Epidermal melanocyte (primary cell): Measurements from ENCODE around the gene MICA.
A peak's percentile ranks its signal among the peaks of the same experiment; 100 is the strongest.
"Not testable (repeated sequence)": the region's sequence is repeated elsewhere in the genome, so short reads cannot be mapped to it uniquely, and the experiment has no call there.

Experiments
- DNase-seq: peaks from one replicate; pipeline ENCODE4 v3.0.0; 2011; ENCODE audit warnings: low spot score; ENCODE audit not compliant: insufficient read length

The MICA gene

GRCh38 chr6:31412506-31412905, 9.1 kb downstream of the MICA start:
- DNase-seq: no peak

- not testable (repeated sequence) for DNase-seq
These were observed 10.9 kb downstream of the MICA start for GRCh38 chr6:31414148-31414770.

DNA sequence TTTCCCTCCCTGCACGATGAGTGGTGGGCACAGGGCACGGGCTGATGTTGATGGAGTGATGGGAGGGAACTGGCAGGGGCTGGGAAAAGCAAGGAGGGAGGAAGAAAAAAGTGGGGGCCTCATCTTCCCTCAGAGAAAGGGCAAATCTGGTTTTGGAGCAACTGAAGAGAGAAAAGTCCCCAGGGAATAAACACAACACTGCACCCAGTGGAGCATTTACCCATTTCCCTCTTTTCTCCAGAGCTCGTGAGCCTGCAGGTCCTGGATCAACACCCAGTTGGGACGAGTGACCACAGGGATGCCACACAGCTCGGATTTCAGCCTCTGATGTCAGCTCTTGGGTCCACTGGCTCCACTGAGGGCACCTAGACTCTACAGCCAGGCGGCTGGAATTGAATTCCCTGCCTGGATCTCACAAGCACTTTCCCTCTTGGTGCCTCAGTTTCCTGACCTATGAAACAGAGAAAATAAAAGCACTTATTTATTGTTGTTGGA, 11.4 kb downstream of the MICA start:
- DNase-seq: no peak

- no peak for DNase-seq
These were observed 13.1 kb downstream of the MICA start for GRCh38 chr6:31416394-31417014.

GRCh38 chr6:31418251-31418650, 14.9 kb downstream of the MICA start:
- no peak for DNase-seq

- DNase-seq: no peak
These were observed 16.4 kb downstream of the MICA start for GRCh38 chr6:31419842-31420241.

DNA sequence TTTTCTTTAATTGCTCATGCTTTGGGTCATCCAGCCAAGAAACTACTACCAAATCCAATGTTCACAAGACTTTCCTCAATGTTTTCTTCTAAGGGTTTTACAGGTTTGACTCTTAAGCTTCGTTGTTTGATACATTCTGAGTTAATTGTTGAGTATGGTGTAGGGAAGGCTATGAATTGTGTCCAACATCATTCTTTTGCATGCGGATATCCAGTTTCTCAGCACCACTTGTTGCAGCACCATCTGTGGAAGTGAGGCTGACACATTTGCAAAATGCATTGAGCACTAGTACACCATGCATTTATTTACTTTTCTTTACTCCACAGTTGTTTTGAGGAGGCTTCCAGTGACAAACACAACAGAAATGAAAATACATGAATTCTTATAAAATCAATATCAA, 17.2 kb downstream of the MICA start:
- no peak for DNase-seq

DNA sequence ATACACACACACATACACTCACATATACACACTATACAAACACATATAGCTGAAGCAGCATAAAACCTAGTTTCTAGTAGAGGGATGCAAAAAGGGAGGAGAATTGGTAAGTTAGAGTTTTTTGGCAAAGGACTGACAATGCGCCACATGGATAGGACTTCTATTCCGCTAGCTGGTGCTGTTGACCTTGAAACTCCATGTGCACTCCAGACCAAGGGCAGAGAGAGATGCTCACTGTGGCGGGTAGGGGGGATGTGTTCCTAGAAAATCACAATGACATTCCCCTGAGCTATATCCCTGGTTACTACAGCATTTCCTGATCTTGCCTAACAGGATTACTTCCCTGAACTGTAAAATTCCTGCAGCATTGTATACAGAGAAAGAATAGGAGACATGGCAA, 19.2 kb downstream of the MICA start:
- DNase-seq: no peak

GRCh38 chr6:31423550-31423949, 20.2 kb downstream of the MICA start:
- no peak for DNase-seq

- DNase-seq: no peak
These were observed 23.3 kb downstream of the MICA start for GRCh38 chr6:31426395-31427354.

DNA sequence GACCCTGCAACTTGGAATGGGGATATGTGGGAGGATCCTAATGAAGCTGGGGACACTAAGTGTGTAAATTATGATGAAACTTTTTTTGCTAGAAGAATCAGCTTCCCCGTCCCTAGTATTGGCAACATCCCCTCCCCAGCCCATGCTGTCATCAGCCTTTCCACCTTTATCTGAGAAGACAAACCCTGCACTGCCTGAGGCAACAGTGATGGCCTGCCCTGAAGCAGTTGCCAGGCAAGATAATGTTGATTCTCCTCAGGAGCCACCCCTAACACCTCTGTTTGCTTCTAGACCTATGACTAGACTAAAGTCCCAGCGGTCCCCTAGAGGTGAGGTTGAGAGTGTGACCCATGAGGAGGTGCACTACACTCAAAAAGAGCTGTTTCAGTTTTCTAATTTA, 27.1 kb downstream of the MICA start:
- DNase-seq: no peak

GRCh38 chr6:31435051-31435450, 31.7 kb downstream of the MICA start:
- not testable (repeated sequence) for DNase-seq

- DNase-seq: no peak
These were observed 34.8 kb downstream of the MICA start for GRCh38 chr6:31438222-31438621.

GRCh38 chr6:31438677-31439076, 35.3 kb downstream of the MICA start:
- DNase-seq: no peak

DNA sequence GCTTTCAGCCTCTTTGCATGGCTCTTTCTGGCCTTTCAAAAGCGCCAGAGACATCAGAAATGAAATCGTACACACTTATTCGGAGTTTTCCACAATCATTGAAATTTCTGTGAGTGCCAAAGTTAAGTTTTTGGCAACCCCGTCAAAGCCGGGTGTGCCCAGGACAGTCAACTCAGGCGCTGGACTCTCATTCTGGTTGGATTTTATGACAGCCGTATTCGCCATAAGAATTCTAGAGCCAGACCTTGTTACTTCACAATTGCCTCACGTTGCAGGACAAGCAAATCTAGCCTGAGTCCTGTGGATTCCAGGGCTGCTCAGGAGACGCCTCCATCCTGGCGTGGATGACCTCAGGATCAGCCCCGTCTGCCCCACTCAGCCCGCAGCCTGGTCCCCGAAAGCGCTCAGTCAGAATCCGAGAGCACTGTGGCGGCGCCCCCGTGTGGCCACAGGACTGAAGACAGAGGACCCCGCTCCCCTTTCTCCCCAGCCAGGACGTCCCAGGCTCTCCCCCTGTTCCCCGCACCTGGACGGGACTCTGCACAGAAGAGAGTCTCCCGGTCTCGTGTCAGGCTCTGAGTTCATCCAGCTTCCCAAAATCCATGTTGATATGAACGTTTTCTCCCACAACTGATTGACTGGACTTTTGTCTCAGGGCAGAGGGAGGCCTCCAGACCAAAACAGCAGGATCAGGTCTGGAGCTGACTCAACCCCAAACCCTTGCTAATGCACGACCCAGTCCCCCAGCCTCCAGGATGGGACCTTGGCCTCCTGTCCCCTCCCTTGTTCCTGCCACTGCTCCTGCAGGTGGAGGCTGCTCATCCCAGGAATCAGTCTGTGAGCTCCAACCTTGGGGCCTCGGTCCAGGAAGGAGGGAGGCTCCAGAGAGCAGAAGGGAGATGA, 38.2 kb downstream of the MICA start:
- DNase-seq: peak; percentile 70

GRCh38 chr6:31446481-31446880, 43.1 kb downstream of the MICA start:
- no peak for DNase-seq

- DNase-seq: not testable (repeated sequence)
These were observed 43.8 kb downstream of the MICA start for GRCh38 chr6:31446999-31447789.

DNA sequence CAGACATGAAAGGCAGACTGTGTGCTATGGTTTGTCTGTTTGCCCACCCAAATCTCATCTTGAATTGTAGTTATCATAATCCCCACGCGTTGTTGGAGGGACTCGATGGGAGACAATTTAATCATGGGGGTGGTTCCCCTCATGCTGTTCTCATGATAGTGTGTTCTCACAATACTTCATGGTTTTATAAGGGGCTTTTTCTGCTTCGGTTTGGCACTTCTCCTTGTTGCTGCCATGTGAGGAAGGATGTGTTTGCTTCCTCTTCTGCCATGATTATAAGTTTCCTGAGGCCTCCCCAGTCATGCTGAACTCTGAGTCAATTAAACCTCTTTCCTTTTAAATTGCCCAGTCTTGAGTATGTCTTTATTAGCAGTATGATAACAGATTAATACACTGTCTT, 47.4 kb downstream of the MICA start:
- no peak for DNase-seq

DNA sequence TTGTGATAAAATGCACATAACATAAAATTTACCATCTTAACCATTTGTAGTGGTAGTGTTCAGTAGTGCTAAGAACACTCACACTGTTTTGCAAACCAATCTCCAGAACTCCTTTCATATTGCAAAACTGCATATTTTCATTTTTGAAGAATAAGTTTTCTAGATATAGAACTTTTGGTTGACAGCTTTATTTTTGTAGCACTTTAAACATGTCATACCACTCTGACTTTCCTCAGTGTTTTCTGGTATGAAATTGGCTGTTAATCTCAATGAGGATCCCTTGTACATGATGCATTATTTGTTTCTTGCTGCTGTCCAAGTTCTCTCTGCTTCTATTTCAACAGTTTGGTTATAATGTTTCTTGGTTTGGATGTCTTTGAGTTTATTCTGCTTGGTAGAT, 49.5 kb downstream of the MICA start:
- no peak for DNase-seq

DNA sequence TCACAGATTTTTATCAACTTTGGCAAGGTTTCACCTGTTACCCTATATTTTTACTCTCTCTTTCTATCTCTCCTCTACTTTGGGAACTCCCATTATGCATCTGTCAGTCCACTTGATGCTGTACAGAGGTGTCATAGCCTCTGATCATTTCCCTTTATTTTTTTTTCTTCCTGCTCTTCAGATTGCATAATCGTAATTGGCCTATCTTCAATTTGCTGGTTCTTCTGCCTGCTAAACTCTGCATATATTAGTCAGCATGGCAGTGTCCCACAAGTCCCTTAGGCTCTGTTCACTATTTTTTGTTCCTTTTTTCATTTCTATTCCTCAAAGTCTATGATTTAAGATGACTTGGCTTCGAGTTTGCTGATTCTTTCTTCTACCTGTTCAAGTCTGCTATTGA, 49.9 kb downstream of the MICA start:
- no peak for DNase-seq
